Measurements from ENCODE around the gene PAX8. TPM values are rescaled to one million over a fixed set of nuclear protein-coding genes. Genes with fewer than 3 reads are reported as not detected.

The PAX8 gene
- total and polyA plus RNA-seq, 10 of the 15 experiments (the other 5 are each of a cell fraction or from before 2014, with no cell fraction given): 0.16 to 2.5 (median 0.97) TPM

- TF ChIP-seq CTCF (IDR thresholded peaks at IDR 0.05 in 2 of 3, conservative IDR thresholded peaks at IDR 0.05 in 1 of 3; ENCODE audit: control insufficient read depth in 2 of 3, extremely low read depth in 1 of 3, insufficient read depth in 1 of 3, low read depth in 3 of 3, low read length in 3 of 3) (peak; percentile 90 to 93 (median 92)), PML (IDR thresholded peaks at IDR 0.05; ENCODE audit: low read length) (no peak), NRF1 (conservative IDR thresholded peaks at IDR 0.05; ENCODE audit: low read depth, low read length) (no peak), NFYB (IDR thresholded peaks at IDR 0.05; ENCODE audit: insufficient read depth, low read depth, low read length) (no peak), ZNF24 (IDR thresholded peaks at IDR 0.05) (peak; percentile 98), CBFB (IDR thresholded peaks at IDR 0.05; ENCODE audit: low read depth) (no peak), ATF7 (IDR thresholded peaks at IDR 0.05; ENCODE audit: low read depth) (no peak), E4F1 (IDR thresholded peaks at IDR 0.05; ENCODE audit: borderline replicate concordance, partially characterized antibody) (no peak), TAF1 (IDR thresholded peaks at IDR 0.05; ENCODE audit: borderline replicate concordance, low read depth, low read length) (no peak), ZNF687 (IDR thresholded peaks at IDR 0.05) (no peak), BCL11A (IDR thresholded peaks at IDR 0.05; ENCODE audit: low read depth, low read length) (no peak), SREBF2 (IDR thresholded peaks at IDR 0.05; ENCODE audit: low read length) (no peak), POU2F2 (IDR thresholded peaks at IDR 0.05; ENCODE audit: borderline replicate concordance, low read depth, low read length) (no peak), MEF2A (IDR thresholded peaks at IDR 0.05; ENCODE audit: insufficient read depth, low read depth, low read length) (0 out of 2 replicates have a peak, but pooled peaks have one; percentile 22), HDGF (IDR thresholded peaks at IDR 0.05) (no peak), CHD2 (IDR thresholded peaks at IDR 0.05; ENCODE audit: borderline replicate concordance, low read depth, low read length) (no peak), CREM (IDR thresholded peaks at IDR 0.05; ENCODE audit: low read depth) (no peak), ZSCAN29 (IDR thresholded peaks at IDR 0.05) (no peak), JUNB (IDR thresholded peaks at IDR 0.05) (no peak), HSF1 (IDR thresholded peaks at IDR 0.05; ENCODE audit: low read depth, low read length) (peak; percentile 71; the same call in 1 of the 2 replicates), ETV6 (conservative IDR thresholded peaks at IDR 0.05 in 1 of 2, IDR thresholded peaks at IDR 0.05 in 1 of 2; ENCODE audit: borderline replicate concordance in 1 of 2, low read depth in 1 of 2) (no peak)
These were observed 29.5 kb downstream of the PAX8 start (continued) for GRCh38 chr2:113248997-113249770.

Measured in GM12878 (cell line).